GM12878 (cell line): ENCODE measurements around the gene TMEM150A. TPM values are rescaled to one million over a fixed set of nuclear protein-coding genes. Genes with fewer than 3 reads are reported as not detected.

ENCODE experiments used
- BMI1 ChIP-seq: fragments of 450-650 bp; IDR thresholded peaks from 2 replicates; pipeline ENCODE4 v1.6.1; 2016; ENCODE audit warnings: mild to moderate bottlenecking, moderate library complexity, borderline replicate concordance
- CBFB ChIP-seq: IDR thresholded peaks from 2 replicates; pipeline ENCODE4 v1.6.1; 2016; ENCODE audit warnings: antibody characterized with exemption, low read depth
- ETV6 ChIP-seq, 2 experiments: fragments of 450-650 bp in 1 of 2; IDR thresholded peaks in 1 of 2; conservative IDR thresholded peaks in 1 of 2; 2 replicates each; pipeline ENCODE4 v1.6.1; 2014; ENCODE audit warnings: antibody characterized with exemption in 1 of 2, borderline replicate concordance in 1 of 2, low read depth in 1 of 2, mild to moderate bottlenecking in 1 of 2, moderate library complexity in 1 of 2
- MEF2A ChIP-seq: IDR thresholded peaks from 2 replicates; pipeline ENCODE4 v1.6.1; 2011; ENCODE audit warnings: low read depth, mild to moderate bottlenecking, low read length, moderate library complexity; ENCODE audit not compliant: insufficient read depth
- MYB ChIP-seq: fragments of 150-350 bp; IDR thresholded peaks from 2 replicates; pipeline ENCODE4 v1.6.1; 2014; ENCODE audit warnings: mild to moderate bottlenecking, low read depth, low read length, borderline replicate concordance
- NRF1 ChIP-seq: conservative IDR thresholded peaks from 2 replicates; pipeline ENCODE4 v1.6.1; 2011; ENCODE audit warnings: mild to moderate bottlenecking, low read depth, low read length, improper control_type of control experiment
- YBX1 ChIP-seq: fragments of 450-650 bp; IDR thresholded peaks from 2 replicates; pipeline ENCODE4 v1.6.1; 2016; ENCODE audit warnings: antibody characterized with exemption
- polyA plus RNA-seq, 11 experiments: library from polyadenylated mRNA; depleted of rRNA in 4 of 11; unstranded in 6 of 11; stranded (reverse) in 5 of 11; fragments of >200 nt; fragmentation: Nextera tagmentation in 4 of 11; fragmentation: Illumina TruSeq in 1 of 11; extraction: Ambion mirVana in 4 of 11; extraction: Trizol in 1 of 11; gene quantifications; 1 replicate in 1 of 11; 2 replicates in 10 of 11; pipeline versions ENCODE4 v1.2.1 to v1.2.3, GENCODE V29; 2011 to 2016; ENCODE audit warnings: inconsistent platforms in 2 of 11, missing spikeins in 2 of 11, low read depth in 1 of 11
- total RNA-seq, 4 experiments: library from RNA; depleted of rRNA in 3 of 4; stranded (reverse); fragments of >200 nt in 3 of 4; fragmentation: Illumina TruSeq in 1 of 4; extraction: Trizol in 1 of 4; gene quantifications; 2 replicates each; pipeline versions ENCODE4 v1.2.1 to v1.2.3, GENCODE V29; 2013 to 2021
- TF ChIP-seq, protein P1 (sequence below): IDR thresholded peaks from 2 replicates; pipeline ENCODE4 v1.6.1; 2012; ENCODE audit warnings: low read depth, low read length, improper control_type of control experiment
- TF ChIP-seq, protein P2 (sequence below): fragments of 450-650 bp; IDR thresholded peaks from 2 replicates; pipeline ENCODE4 v1.6.1; 2017; ENCODE audit warnings: antibody characterized with exemption, mild to moderate bottlenecking, moderate library complexity
- TF ChIP-seq, protein P3 (sequence below): fragments of 450-650 bp; conservative IDR thresholded peaks from 2 replicates; pipeline ENCODE4 v1.6.1; 2017; ENCODE audit warnings: mild to moderate bottlenecking, moderate library complexity
- TF ChIP-seq, protein P4 (sequence below): fragments of 450-650 bp; formaldehyde crosslinking; IDR thresholded peaks from 2 replicates; pipeline ENCODE4 v1.5.0; 2022; ENCODE audit warnings: mild to moderate bottlenecking, missing genetic modification characterization
- TF ChIP-seq, protein P5 (sequence below): IDR thresholded peaks from 2 replicates; pipeline ENCODE4 v1.6.1; 2012; ENCODE audit warnings: improper control_type of control experiment, low read depth, low read length; ENCODE audit not compliant: insufficient replicate concordance

Gene TMEM150A
- total and polyA plus RNA-seq, 10 of the 15 experiments (the other 5 are each of a cell fraction or from before 2014, with no cell fraction given), result 0.45 to 4.4 (median 2.6) TPM

DNA sequence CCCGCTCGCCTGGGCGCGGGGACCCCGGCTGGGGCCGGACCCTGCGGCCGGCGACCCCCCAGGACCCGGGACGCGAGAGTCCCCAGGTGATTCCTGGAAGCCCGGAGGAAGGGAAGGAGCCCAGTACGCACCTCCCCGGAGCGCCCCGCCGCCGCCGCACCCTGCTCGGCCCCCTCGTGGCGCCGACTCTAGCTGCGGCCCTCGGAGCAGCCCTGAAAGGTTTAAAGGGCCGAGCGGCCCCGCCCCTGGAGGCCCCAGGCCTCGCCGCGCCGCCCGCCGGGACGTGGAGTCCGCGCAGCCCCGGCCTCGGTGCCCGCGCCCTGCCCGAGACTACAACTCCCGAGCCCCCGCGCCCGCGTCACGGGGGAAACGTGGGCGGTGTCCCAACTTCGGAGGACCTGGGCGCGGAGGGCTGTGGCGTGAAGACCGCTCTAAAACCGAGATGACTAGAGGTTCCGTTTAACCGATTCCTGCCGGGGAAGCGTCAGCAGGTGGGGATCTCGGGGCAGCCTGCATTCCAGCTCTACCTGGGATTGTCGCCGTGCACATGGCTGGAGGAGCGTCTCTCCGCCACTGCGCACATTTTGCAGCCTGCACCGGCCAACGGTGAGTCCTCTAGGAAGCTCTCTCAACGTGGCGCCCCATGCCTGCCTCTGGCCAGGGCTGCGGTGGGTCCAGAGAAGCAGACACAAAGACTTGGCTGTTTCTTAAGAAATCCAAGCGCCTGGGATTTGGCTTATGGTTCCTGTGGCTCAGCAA lies at the start of gene TMEM150A (continued):
- TF ChIP-seq, protein P1, sequence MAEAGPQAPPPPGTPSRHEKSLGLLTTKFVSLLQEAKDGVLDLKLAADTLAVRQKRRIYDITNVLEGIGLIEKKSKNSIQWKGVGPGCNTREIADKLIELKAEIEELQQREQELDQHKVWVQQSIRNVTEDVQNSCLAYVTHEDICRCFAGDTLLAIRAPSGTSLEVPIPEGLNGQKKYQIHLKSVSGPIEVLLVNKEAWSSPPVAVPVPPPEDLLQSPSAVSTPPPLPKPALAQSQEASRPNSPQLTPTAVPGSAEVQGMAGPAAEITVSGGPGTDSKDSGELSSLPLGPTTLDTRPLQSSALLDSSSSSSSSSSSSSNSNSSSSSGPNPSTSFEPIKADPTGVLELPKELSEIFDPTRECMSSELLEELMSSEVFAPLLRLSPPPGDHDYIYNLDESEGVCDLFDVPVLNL, result peak; percentile 54
- TF ChIP-seq, protein P2, sequence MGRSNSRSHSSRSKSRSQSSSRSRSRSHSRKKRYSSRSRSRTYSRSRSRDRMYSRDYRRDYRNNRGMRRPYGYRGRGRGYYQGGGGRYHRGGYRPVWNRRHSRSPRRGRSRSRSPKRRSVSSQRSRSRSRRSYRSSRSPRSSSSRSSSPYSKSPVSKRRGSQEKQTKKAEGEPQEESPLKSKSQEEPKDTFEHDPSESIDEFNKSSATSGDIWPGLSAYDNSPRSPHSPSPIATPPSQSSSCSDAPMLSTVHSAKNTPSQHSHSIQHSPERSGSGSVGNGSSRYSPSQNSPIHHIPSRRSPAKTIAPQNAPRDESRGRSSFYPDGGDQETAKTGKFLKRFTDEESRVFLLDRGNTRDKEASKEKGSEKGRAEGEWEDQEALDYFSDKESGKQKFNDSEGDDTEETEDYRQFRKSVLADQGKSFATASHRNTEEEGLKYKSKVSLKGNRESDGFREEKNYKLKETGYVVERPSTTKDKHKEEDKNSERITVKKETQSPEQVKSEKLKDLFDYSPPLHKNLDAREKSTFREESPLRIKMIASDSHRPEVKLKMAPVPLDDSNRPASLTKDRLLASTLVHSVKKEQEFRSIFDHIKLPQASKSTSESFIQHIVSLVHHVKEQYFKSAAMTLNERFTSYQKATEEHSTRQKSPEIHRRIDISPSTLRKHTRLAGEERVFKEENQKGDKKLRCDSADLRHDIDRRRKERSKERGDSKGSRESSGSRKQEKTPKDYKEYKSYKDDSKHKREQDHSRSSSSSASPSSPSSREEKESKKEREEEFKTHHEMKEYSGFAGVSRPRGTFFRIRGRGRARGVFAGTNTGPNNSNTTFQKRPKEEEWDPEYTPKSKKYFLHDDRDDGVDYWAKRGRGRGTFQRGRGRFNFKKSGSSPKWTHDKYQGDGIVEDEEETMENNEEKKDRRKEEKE, result no peak
- TF ChIP-seq, protein P3, sequence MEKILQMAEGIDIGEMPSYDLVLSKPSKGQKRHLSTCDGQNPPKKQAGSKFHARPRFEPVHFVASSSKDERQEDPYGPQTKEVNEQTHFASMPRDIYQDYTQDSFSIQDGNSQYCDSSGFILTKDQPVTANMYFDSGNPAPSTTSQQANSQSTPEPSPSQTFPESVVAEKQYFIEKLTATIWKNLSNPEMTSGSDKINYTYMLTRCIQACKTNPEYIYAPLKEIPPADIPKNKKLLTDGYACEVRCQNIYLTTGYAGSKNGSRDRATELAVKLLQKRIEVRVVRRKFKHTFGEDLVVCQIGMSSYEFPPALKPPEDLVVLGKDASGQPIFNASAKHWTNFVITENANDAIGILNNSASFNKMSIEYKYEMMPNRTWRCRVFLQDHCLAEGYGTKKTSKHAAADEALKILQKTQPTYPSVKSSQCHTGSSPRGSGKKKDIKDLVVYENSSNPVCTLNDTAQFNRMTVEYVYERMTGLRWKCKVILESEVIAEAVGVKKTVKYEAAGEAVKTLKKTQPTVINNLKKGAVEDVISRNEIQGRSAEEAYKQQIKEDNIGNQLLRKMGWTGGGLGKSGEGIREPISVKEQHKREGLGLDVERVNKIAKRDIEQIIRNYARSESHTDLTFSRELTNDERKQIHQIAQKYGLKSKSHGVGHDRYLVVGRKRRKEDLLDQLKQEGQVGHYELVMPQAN, result peak; percentile 90
- TF ChIP-seq ETV6 (conservative IDR thresholded peaks at IDR 0.05 in 1 of 2, IDR thresholded peaks at IDR 0.05 in 1 of 2; ENCODE audit: borderline replicate concordance in 1 of 2, low read depth in 1 of 2), result no peak
- no peak for TF ChIP-seq BMI1
- TF ChIP-seq CBFB, result no peak
- TF ChIP-seq, protein P4, sequence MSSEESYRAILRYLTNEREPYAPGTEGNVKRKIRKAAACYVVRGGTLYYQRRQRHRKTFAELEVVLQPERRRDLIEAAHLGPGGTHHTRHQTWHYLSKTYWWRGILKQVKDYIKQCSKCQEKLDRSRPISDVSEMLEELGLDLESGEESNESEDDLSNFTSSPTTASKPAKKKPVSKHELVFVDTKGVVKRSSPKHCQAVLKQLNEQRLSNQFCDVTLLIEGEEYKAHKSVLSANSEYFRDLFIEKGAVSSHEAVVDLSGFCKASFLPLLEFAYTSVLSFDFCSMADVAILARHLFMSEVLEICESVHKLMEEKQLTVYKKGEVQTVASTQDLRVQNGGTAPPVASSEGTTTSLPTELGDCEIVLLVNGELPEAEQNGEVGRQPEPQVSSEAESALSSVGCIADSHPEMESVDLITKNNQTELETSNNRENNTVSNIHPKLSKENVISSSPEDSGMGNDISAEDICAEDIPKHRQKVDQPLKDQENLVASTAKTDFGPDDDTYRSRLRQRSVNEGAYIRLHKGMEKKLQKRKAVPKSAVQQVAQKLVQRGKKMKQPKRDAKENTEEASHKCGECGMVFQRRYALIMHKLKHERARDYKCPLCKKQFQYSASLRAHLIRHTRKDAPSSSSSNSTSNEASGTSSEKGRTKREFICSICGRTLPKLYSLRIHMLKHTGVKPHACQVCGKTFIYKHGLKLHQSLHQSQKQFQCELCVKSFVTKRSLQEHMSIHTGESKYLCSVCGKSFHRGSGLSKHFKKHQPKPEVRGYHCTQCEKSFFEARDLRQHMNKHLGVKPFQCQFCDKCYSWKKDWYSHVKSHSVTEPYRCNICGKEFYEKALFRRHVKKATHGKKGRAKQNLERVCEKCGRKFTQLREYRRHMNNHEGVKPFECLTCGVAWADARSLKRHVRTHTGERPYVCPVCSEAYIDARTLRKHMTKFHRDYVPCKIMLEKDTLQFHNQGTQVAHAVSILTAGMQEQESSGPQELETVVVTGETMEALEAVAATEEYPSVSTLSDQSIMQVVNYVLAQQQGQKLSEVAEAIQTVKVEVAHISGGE (CRISPR knock-in tag), result no peak
- no peak for TF ChIP-seq YBX1
- no peak for TF ChIP-seq NRF1
- TF ChIP-seq, protein P5, sequence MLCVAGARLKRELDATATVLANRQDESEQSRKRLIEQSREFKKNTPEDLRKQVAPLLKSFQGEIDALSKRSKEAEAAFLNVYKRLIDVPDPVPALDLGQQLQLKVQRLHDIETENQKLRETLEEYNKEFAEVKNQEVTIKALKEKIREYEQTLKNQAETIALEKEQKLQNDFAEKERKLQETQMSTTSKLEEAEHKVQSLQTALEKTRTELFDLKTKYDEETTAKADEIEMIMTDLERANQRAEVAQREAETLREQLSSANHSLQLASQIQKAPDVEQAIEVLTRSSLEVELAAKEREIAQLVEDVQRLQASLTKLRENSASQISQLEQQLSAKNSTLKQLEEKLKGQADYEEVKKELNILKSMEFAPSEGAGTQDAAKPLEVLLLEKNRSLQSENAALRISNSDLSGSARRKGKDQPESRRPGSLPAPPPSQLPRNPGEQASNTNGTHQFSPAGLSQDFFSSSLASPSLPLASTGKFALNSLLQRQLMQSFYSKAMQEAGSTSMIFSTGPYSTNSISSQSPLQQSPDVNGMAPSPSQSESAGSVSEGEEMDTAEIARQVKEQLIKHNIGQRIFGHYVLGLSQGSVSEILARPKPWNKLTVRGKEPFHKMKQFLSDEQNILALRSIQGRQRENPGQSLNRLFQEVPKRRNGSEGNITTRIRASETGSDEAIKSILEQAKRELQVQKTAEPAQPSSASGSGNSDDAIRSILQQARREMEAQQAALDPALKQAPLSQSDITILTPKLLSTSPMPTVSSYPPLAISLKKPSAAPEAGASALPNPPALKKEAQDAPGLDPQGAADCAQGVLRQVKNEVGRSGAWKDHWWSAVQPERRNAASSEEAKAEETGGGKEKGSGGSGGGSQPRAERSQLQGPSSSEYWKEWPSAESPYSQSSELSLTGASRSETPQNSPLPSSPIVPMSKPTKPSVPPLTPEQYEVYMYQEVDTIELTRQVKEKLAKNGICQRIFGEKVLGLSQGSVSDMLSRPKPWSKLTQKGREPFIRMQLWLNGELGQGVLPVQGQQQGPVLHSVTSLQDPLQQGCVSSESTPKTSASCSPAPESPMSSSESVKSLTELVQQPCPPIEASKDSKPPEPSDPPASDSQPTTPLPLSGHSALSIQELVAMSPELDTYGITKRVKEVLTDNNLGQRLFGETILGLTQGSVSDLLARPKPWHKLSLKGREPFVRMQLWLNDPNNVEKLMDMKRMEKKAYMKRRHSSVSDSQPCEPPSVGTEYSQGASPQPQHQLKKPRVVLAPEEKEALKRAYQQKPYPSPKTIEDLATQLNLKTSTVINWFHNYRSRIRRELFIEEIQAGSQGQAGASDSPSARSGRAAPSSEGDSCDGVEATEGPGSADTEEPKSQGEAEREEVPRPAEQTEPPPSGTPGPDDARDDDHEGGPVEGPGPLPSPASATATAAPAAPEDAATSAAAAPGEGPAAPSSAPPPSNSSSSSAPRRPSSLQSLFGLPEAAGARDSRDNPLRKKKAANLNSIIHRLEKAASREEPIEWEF, result no peak
- TF ChIP-seq MYB, result no peak
- no peak for TF ChIP-seq MEF2A
